Endometrium (tissue), 2 donors: ENCODE measurements around the gene LY6G6D.
"Not testable (repeated sequence)": the region's sequence is repeated elsewhere in the genome, so short reads cannot be mapped to it uniquely, and the experiment has no call there.

Experiments
- FAIRE-seq: peaks from 2 replicates; lab custom pipeline; 2012; peaks lifted over from hg19 to GRCh38; lab: Jason Lieb, UNC
- donor health status: control.
- donor health status: control.

LY6G6D gene

GRCh38 chr6:31692353-31692752 is 22.8 kb upstream of the LY6G6D start:
- no peak for FAIRE-seq

GRCh38 chr6:31692886-31693285 is 22.3 kb upstream of the LY6G6D start:
- FAIRE-seq: no peak

GRCh38 chr6:31693535-31693934 is 21.6 kb upstream of the LY6G6D start:
- no peak for FAIRE-seq

- no peak for FAIRE-seq
Measured at GRCh38 chr6:31697555-31697954, 17.6 kb upstream of the LY6G6D start.

GRCh38 chr6:31700740-31701401 is 14.3 kb upstream of the LY6G6D start:
- no peak for FAIRE-seq

- FAIRE-seq: no peak
Measured at GRCh38 chr6:31701666-31702404, 13.3 kb upstream of the LY6G6D start.

- no peak for FAIRE-seq
Measured at GRCh38 chr6:31702405-31702818, 12.7 kb upstream of the LY6G6D start.

- peak; percentile 90 for FAIRE-seq
Measured at GRCh38 chr6:31702819-31703716, 12.1 kb upstream of the LY6G6D start, which contains the start of gene ABHD16A. Gene ABHD16A (minus strand): TSS chr6:31703324. CDS start chr6:31703281, 43 bp downstream.

GRCh38 chr6:31705931-31706330 is 9.2 kb upstream of the LY6G6D start:
- no peak for FAIRE-seq

GRCh38 chr6:31706599-31706998 is 8.5 kb upstream of the LY6G6D start, which contains the start of gene LY6G6F:
Gene LY6G6F (plus strand): TSS chr6:31706866. CDS start chr6:31706907, 41 bp downstream.
- FAIRE-seq: no peak

- no peak for FAIRE-seq
Measured at GRCh38 chr6:31707701-31708100, 7.4 kb upstream of the LY6G6D start.

- no peak for FAIRE-seq
Measured at GRCh38 chr6:31708224-31708623, 6.9 kb upstream of the LY6G6D start.

- FAIRE-seq: not testable (repeated sequence)
Measured at GRCh38 chr6:31709157-31709556, 6.0 kb upstream of the LY6G6D start.

- no peak for FAIRE-seq
Measured at GRCh38 chr6:31710523-31711219, 4.5 kb upstream of the LY6G6D start.

- FAIRE-seq: no peak
Measured at GRCh38 chr6:31711233-31711632, 3.9 kb upstream of the LY6G6D start.

GRCh38 chr6:31712296-31712695 is 2.9 kb upstream of the LY6G6D start:
- no peak for FAIRE-seq

GRCh38 chr6:31713465-31713864 is 1.7 kb upstream of the LY6G6D start:
- FAIRE-seq: no peak

- FAIRE-seq: no peak
Measured at GRCh38 chr6:31713991-31714684, 1.0 kb upstream of the LY6G6D start.

GRCh38 chr6:31717499-31718222 is 2.5 kb downstream of the LY6G6D start:
- no peak for FAIRE-seq

GRCh38 chr6:31718265-31718664 is 3.1 kb downstream of the LY6G6D start:
- FAIRE-seq: no peak

GRCh38 chr6:31719001-31719400 is 3.9 kb downstream of the LY6G6D start:
- no peak for FAIRE-seq
